Choroid plexus epithelial cell (primary cell): ENCODE measurements around the gene SLC24A3.

Experiments used
- DNase-seq: peaks from one replicate; pipeline ENCODE4 v3.0.0-alpha.2; 2010; ENCODE audit warnings: low read depth
- H3K4me3 ChIP-seq: 2 replicates; pipeline ENCODE4 v1.5.1; 2011; ENCODE audit warnings: low read depth, mild to moderate bottlenecking, control low read depth, low read length, moderate library complexity
- CTCF ChIP-seq: conservative IDR thresholded peaks from 2 replicates; pipeline ENCODE4 v1.5.1; 2011; ENCODE audit warnings: low read depth, mild to moderate bottlenecking, control low read depth, inconsistent platforms, low read length, moderate library complexity

Gene SLC24A3

GRCh38 chr20:19756761-19757486, 544.5 kb downstream of the SLC24A3 start:
- DNase-seq = no peak
- H3K4me3 ChIP-seq = peak overlapping the region; percentile 82
- TF ChIP-seq CTCF = no peak

- DNase-seq = peak; percentile 92
- H3K4me3 ChIP-seq = peak overlapping the region; percentile 82
- no peak for TF ChIP-seq CTCF
Measured at GRCh38 chr20:19757487-19758132, 545.2 kb downstream of the SLC24A3 start.

GRCh38 chr20:19758133-19758500, 545.7 kb downstream of the SLC24A3 start, which contains the start of gene RIN2:
TSS of gene RIN2 (plus strand) at chr20:19758258. CDS start at chr20:19889602, 131,344 bp downstream.
- DNase-seq = no peak
- H3K4me3 ChIP-seq = peak within 1 kb of the TSS; percentile 82
- TF ChIP-seq CTCF = no peak

GRCh38 chr20:19758501-19759331, 546.3 kb downstream of the SLC24A3 start:
- DNase-seq = peak; percentile 40
- peak overlapping the region; percentile 82 for H3K4me3 ChIP-seq
- no peak for TF ChIP-seq CTCF

- TF ChIP-seq CTCF = no peak
- H3K4me3 ChIP-seq = no peak overlapping the region
- DNase-seq = no peak
Measured at GRCh38 chr20:19760371-19760721, 547.9 kb downstream of the SLC24A3 start.

- no peak overlapping the region for H3K4me3 ChIP-seq
- TF ChIP-seq CTCF = no peak
- DNase-seq = no peak
Measured at GRCh38 chr20:19761326-19761725, 548.9 kb downstream of the SLC24A3 start.
